Suppressor macrophage (primary cell): ENCODE results near the gene TYR.
"Not testable (repeated sequence)": the region's sequence is repeated elsewhere in the genome, so short reads cannot be mapped to it uniquely, and the experiment has no call there.

Experiments used
- DNase-seq, 4 experiments: peaks; one replicate each; pipeline ENCODE4 v3.0.0-alpha.2; 2020 to 2022

Gene TYR

GRCh38 chr11:89272540-89273088 lies 94.9 kb downstream of the TYR start:
- DNase-seq = not testable (repeated sequence)

- DNase-seq = not testable (repeated sequence)
These were observed 95.5 kb downstream of the TYR start for GRCh38 chr11:89273220-89273619.

GRCh38 chr11:89275966-89276365 lies 98.3 kb downstream of the TYR start:
- DNase-seq = no peak

- DNase-seq = no peak
These were observed 101.5 kb downstream of the TYR start for GRCh38 chr11:89279176-89279575.

- DNase-seq = not testable (repeated sequence)
These were observed 103.5 kb downstream of the TYR start for GRCh38 chr11:89281032-89281677.

- not testable (repeated sequence) for DNase-seq
These were observed 108.9 kb downstream of the TYR start for GRCh38 chr11:89286601-89287000.

- not testable (repeated sequence) for DNase-seq
These were observed 110.3 kb downstream of the TYR start for GRCh38 chr11:89288004-89288403.

- DNase-seq = no peak
These were observed 116.4 kb downstream of the TYR start for GRCh38 chr11:89293965-89294679.

GRCh38 chr11:89295023-89295422 lies 117.3 kb downstream of the TYR start:
- not testable (repeated sequence) for DNase-seq

GRCh38 chr11:89303029-89303428 lies 125.4 kb downstream of the TYR start:
- DNase-seq = not testable (repeated sequence)

GRCh38 chr11:89308272-89308671 lies 130.6 kb downstream of the TYR start:
- not testable (repeated sequence) for DNase-seq

GRCh38 chr11:89309321-89309985 lies 131.8 kb downstream of the TYR start:
- DNase-seq = not testable (repeated sequence)

- DNase-seq = not testable (repeated sequence)
These were observed 132.9 kb downstream of the TYR start for GRCh38 chr11:89310607-89311006.

GRCh38 chr11:89321401-89321800 lies 143.7 kb downstream of the TYR start:
- no peak for DNase-seq

- DNase-seq = no peak
These were observed 150.2 kb downstream of the TYR start for GRCh38 chr11:89327885-89328284.

- DNase-seq = not testable (repeated sequence)
These were observed 154.3 kb downstream of the TYR start for GRCh38 chr11:89331940-89332339.

GRCh38 chr11:89333704-89334103 lies 156.0 kb downstream of the TYR start:
- DNase-seq = peak in 3 of 4 experiments; percentile 2

GRCh38 chr11:89337100-89337650 lies 159.5 kb downstream of the TYR start:
- DNase-seq = not testable (repeated sequence)

- DNase-seq = not testable (repeated sequence)
These were observed 160.4 kb downstream of the TYR start for GRCh38 chr11:89338073-89338472.

- DNase-seq = not testable (repeated sequence)
These were observed 162.8 kb downstream of the TYR start for GRCh38 chr11:89340450-89340849.

GRCh38 chr11:89342880-89343572 lies 165.4 kb downstream of the TYR start:
- not testable (repeated sequence) for DNase-seq
